A673 (cell line): ENCODE measurements around the gene GLI2. TPM values are rescaled to one million over a fixed set of nuclear protein-coding genes. Genes with fewer than 3 reads are reported as not detected.

Experiments used
- BruUV-seq: library from RNA; stranded (reverse); fragments of 400-500 nt; replicated peaks from 2 replicates; lab custom pipeline; 2021; lab: Mats Ljungman, UMichigan
- CTCF ChIA-PET: fragments of 300-600 bp; sonication (Branson Sonifier 250); formaldehyde crosslinking; loops from one replicate; lab custom pipeline; 2022; ENCODE audit warnings: antibody characterized with exemption; lab: Charles Lee
- POLR2A ChIA-PET: fragments of 300-600 bp; sonication (Branson Sonifier 250); formaldehyde crosslinking; loops from one replicate; lab custom pipeline; 2022; ENCODE audit warnings: antibody characterized with exemption; ENCODE audit not compliant: low non-redundant PET; lab: Charles Lee
- DNase-seq: peaks from one replicate; pipeline ENCODE4 v3.0.0-alpha.2; 2015; ENCODE audit warnings: low spot score
- H3K27ac ChIP-seq: fragments of 200-600 bp; sonication (generic); 2 replicates; pipeline ENCODE4 v1.5.1; 2016; ENCODE audit warnings: mixed run types, low read depth, mild to moderate bottlenecking, mixed read lengths, antibody characterized with exemption, low read length; ENCODE audit not compliant: poor library complexity, severe bottlenecking
- H3K27me3 ChIP-seq: fragments of 200-600 bp; sonication (generic); replicated peaks from 2 replicates; pipeline ENCODE4 v1.6.1; 2017; ENCODE audit warnings: mixed run types, low read depth, mild to moderate bottlenecking, mixed read lengths, antibody characterized with exemption, low read length; ENCODE audit not compliant: insufficient read depth, poor library complexity
- H3K36me3 ChIP-seq: fragments of 200-600 bp; sonication (generic); 2 replicates; pipeline ENCODE4 v1.6.1; 2016; ENCODE audit warnings: mixed run types, mild to moderate bottlenecking, mixed read lengths, antibody characterized with exemption, low read length; ENCODE audit not compliant: insufficient read depth, poor library complexity, severe bottlenecking
- H3K4me1 ChIP-seq: fragments of 200-600 bp; sonication (generic); 2 replicates; pipeline ENCODE4 v1.6.1; 2017; ENCODE audit warnings: mixed run types, mild to moderate bottlenecking, mixed read lengths, antibody characterized with exemption, low read length; ENCODE audit not compliant: insufficient read depth, poor library complexity, severe bottlenecking
- H3K4me3 ChIP-seq: fragments of 200-600 bp; sonication (generic); 2 replicates; pipeline ENCODE4 v1.5.1; 2016; ENCODE audit warnings: low read depth, mixed run types, mild to moderate bottlenecking, mixed read lengths, low read length; ENCODE audit not compliant: poor library complexity, severe bottlenecking
- H3K9me3 ChIP-seq: fragments of 200-600 bp; sonication (generic); 2 replicates; pipeline ENCODE4 v1.6.1; 2016; ENCODE audit warnings: mixed run types, low read depth, mild to moderate bottlenecking, mixed read lengths, antibody characterized with exemption, low read length; ENCODE audit not compliant: poor library complexity, severe bottlenecking
- CTCF ChIP-seq: fragments of 300-800, 200-600 bp; sonication (generic); conservative IDR thresholded peaks from 2 replicates; pipeline ENCODE4 v1.5.1; 2017; ENCODE audit warnings: low read depth, mild to moderate bottlenecking, antibody characterized with exemption, low read length, moderate library complexity, mixed read lengths
- EZH2 ChIP-seq: fragments of 200-600 bp; sonication (generic); IDR thresholded peaks from 2 replicates; pipeline ENCODE4 v1.6.1; 2017; ENCODE audit warnings: borderline replicate concordance, low read depth, mild to moderate bottlenecking, mixed read lengths, antibody characterized with exemption, low read length; ENCODE audit not compliant: poor library complexity, severe bottlenecking
- intact Hi-C: fragments of 100-400 bp; cut with micrococcal nuclease; formaldehyde crosslinking; loops from one replicate; pipeline ENCODE4 v1.10.0; 2022; ENCODE audit not compliant: unreplicated experiment
- total RNA-seq: library from RNA; stranded (reverse); gene quantifications from 2 replicates; pipeline ENCODE4 v1.2.3, GENCODE V29; 2021

GLI2 gene
- total RNA-seq, 1 experiment from 2014 or later, result 8.1 TPM

- no peak overlapping the region for H3K4me3 ChIP-seq
- TF ChIP-seq CTCF (no peak), EZH2 (no peak)
- ChIA-PET POLR2A (no interaction called here), CTCF (interaction anchor here (1.4 kb wide), 1 partner anchor 10 kb away, joined by 3 read pairs; no protein-coding TSS in a partner anchor)
- BruUV-seq, result no TSS peak
- intact Hi-C loops, result no loop called here
- no peaks in the 10 kb centered on the region for H3K27me3 ChIP-seq
- no peak overlapping the region for H3K27ac ChIP-seq
- no peak for DNase-seq
- peaks cover 28% of the 10 kb centered on the region for H3K4me1 ChIP-seq
- no peaks in the 10 kb centered on the region for H3K36me3 ChIP-seq
- H3K9me3 ChIP-seq, result no peaks in the 10 kb centered on the region
Measured at GRCh38 chr2:120745420-120746111, 9.9 kb downstream of the GLI2 start.

- Histone ChIP-seq H3K9me3 (no peaks in the 10 kb centered on the region), H3K4me1 (peaks cover 22% of the 10 kb centered on the region), H3K4me3 (no peak overlapping the region), H3K27me3 (no peaks in the 10 kb centered on the region), H3K36me3 (no peaks in the 10 kb centered on the region), H3K27ac (no peak overlapping the region)
- ChIA-PET POLR2A (no interaction called here), CTCF (no interaction called here)
- no peak for DNase-seq
- BruUV-seq, result no TSS peak
- TF ChIP-seq CTCF, result no peak
- no peak for TF ChIP-seq EZH2
- intact Hi-C loops, result no loop called here
Measured at GRCh38 chr2:120746144-120746543, 10.5 kb downstream of the GLI2 start.

- Histone ChIP-seq H3K36me3 (no peaks in the 10 kb centered on the region), H3K27me3 (no peaks in the 10 kb centered on the region), H3K4me3 (no peak overlapping the region), H3K4me1 (peaks cover 13% of the 10 kb centered on the region), H3K9me3 (no peaks in the 10 kb centered on the region), H3K27ac (no peak overlapping the region)
- POLR2A ChIA-PET, result no interaction called here
- no peak for DNase-seq
- no TSS peak for BruUV-seq
- TF ChIP-seq CTCF (no peak), EZH2 (no peak)
- CTCF ChIA-PET, result no interaction called here
- intact Hi-C loops, result no loop called here
Measured at GRCh38 chr2:120747281-120747680, 11.6 kb downstream of the GLI2 start.
